Omental fat pad (tissue), 4 donors: Measurements from ENCODE around the gene SRL. TPM values are rescaled to one million over a fixed set of nuclear protein-coding genes. Genes with fewer than 3 reads are reported as not detected.
"Not testable (repeated sequence)": the region's sequence is repeated elsewhere in the genome, so short reads cannot be mapped to it uniquely, and the experiment has no call there.

Source experiments
- ATAC-seq: fragments of 150-250 bp; one replicate; pipeline ENCODE4 v1.9.1; 2016; ENCODE audit warnings: mild to moderate bottlenecking, moderate library complexity; ENCODE audit not compliant: low FRiP score
- DNase-seq: peaks from one replicate; pipeline ENCODE4 v3.0.0-alpha.2; 2019; ENCODE audit warnings: low spot score
- CTCF ChIP-seq, 3 donors: fragments of 450-650 bp; IDR thresholded peaks; one replicate each; pipeline ENCODE4 v1.5.1; 2016 to 2017; ENCODE audit warnings: antibody characterized with exemption in 3 of 3, mild to moderate bottlenecking in 3 of 3, moderate library complexity in 2 of 3
- total RNA-seq, 4 donors: library from RNA; depleted of rRNA; stranded (reverse); fragments of >200 nt; gene quantifications; one replicate each; pipeline ENCODE4 v1.1.0, GENCODE V29; 2016

SRL gene
- total RNA-seq, 4 donors from 2014 or later = 0.84 to 4.4 (median 1.9) TPM

- ATAC-seq (no peak), DNase-seq (no peak)
- no peak for TF ChIP-seq CTCF (IDR thresholded peaks at IDR 0.05)
Observed at GRCh38 chr16:4169415-4169814, 72.5 kb downstream of the SRL start.

GRCh38 chr16:4166821-4167220 lies 75.1 kb downstream of the SRL start:
- DNase-seq (no peak), ATAC-seq (no peak)

GRCh38 chr16:4160658-4161430 lies 81.0 kb downstream of the SRL start:
- peak; percentile 59 for ATAC-seq
- TF ChIP-seq CTCF (IDR thresholded peaks at IDR 0.05) = no peak
- no peak for DNase-seq

More at GRCh38 chr16:4166821-4167220, 75.1 kb downstream of the SRL start:
- TF ChIP-seq CTCF (IDR thresholded peaks at IDR 0.05) = no peak

DNA sequence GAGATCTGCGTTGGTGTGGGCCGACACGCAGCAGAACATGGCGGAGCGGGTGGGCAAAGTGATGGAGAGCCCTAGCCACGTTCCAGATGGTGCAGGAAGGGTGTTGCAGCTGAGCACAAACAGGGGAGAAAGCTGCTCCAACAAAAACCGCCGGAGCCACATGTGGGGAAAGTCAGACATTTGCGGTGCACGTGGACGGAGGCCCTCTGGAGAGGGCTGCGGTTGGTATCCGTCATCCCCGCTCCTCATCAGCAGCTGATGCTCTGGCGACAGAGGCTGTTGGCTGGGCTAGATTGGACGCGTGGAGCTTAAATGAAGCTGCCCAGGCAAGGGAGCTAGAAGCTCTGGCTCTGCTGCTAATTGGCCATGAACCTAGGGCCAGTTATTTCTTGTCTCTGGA lies 82.2 kb downstream of the SRL start:
- DNase-seq = no peak
- no peak for ATAC-seq
- TF ChIP-seq CTCF (IDR thresholded peaks at IDR 0.05) = no peak

DNA sequence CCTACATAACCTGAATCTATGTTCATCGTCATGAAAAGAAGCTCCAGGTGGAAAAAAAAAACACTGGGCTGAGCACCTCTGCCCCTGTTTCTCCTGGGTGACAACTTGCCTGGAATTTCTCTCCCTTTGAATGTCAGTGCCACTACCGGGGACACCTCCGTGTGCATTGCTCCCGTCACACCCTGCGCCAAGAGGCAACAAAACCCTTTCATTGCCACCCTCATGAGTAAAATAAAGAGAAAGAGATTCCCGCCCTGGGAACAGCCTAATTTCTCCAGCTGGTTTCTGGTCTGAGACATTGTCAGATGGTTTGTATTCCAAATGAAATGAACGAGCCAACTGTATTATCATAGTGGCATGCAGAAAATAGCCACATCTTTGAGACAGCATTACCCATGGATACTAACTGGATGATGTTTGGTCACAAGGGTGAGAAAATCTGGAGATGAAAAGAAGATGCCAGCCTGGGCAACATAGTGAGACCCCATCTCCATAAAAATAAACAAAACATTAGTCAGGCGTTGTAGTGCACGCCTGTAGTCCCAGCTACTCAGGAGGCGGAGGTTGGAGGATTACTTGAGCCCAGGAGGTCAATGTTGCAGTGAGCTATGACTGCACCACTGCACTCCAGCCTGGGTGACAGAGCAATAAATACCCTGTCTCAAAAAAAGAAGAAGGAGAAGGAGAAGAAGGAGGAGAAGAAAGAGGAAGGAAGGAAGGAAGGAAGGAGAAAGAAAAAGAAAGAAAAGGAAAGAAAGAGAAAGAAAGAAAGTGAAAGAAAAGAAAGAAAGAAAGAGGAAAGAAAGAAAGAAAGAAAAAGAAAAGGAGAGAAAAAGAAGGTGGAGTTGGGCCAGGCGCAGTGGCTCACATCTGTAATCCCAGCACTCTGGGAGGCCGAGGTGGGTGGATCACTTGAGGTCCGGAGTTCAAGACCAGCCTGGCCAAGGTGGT lies 83.5 kb downstream of the SRL start:
- ATAC-seq (no peak), DNase-seq (no peak)
- TF ChIP-seq CTCF (IDR thresholded peaks at IDR 0.05) = no peak

DNA sequence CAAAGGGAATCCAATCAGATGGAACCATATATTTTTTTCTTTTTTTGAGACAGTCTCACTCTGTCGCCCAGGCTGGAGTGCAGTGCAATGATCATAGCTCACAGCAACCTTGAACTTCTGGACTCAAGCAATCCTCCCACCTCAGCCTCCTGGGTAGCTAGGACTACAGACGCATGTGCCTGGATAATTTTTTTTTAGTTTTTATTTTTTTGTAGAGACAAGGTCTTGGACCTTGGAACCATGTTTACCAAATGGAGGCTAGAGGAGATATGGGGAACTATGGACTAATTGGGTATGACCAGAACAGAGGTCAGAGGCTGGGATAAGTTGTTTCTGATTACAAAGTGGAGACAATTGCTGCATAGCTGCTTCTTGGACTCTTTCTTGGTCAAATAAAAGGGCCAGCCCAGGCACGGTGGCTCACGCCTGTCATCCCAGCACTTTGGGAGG lies 84.5 kb downstream of the SRL start:
- no peak for ATAC-seq
- TF ChIP-seq CTCF (IDR thresholded peaks at IDR 0.05) = no peak

GRCh38 chr16:4156503-4156902 lies 85.4 kb downstream of the SRL start:
- not testable (repeated sequence) for DNase-seq, ATAC-seq

More for the DNA sequence above, 84.5 kb downstream of the SRL start:
- DNase-seq = no peak

DNA sequence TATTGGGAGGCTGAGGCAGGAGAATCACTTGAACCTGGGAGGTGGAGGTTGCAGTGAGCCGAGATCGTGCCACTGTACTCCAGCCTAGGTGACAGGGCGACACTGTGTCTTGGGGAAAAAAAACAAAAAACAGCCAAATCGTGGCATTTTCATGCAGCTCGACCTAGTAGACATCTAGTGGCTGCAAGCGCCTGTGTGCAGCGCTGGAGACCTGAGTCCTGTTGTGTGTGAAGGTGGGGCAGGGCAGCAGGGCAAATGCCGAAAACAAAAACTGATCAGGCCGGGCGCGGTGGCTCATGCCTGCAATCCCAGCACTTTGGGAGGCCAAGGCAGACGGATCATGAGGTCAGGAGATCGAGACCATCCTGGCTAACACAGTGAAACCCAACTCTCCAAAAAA lies 88.5 kb downstream of the SRL start:
- not testable (repeated sequence) for DNase-seq, ATAC-seq
